Measurements from ENCODE around the gene MYNN. TPM values are rescaled to one million over a fixed set of nuclear protein-coding genes. Genes with fewer than 3 reads are reported as not detected.

Gene MYNN
- total and polyA plus RNA-seq, 4 donors, result 4.2 to 11.6 (median 9.1) TPM

GRCh38 chr3:169811631-169812331 lies 38.6 kb downstream of the MYNN start:
- 12% methylated on average over 29 of the region's 29 CpGs for WGBS
- TF ChIP-seq YY1 (IDR thresholded peaks at IDR 0.05) (peak; percentile 18), EGR1 (IDR thresholded peaks at IDR 0.05; ENCODE audit: low read depth in 2 of 2) (no peak), MAX (IDR thresholded peaks at IDR 0.05) (no peak), SP1 (IDR thresholded peaks at IDR 0.05) (no peak)
- Histone ChIP-seq H3K4me3 (ENCODE audit: low read depth in 1 of 3, low read length in 3 of 3) (peak overlapping the region in 2 of 3 donors; percentile 40 to 55), H3K36me3 (ENCODE audit: control insufficient read depth in 4 of 4, insufficient read depth in 3 of 4, low read depth in 1 of 4, low read length in 3 of 4) (no peaks in the 10 kb centered on the region), H3K9ac (ENCODE audit: low read depth in 1 of 2, low read length in 2 of 2) (no peak overlapping the region), H3K27me3 (ENCODE audit: control insufficient read depth in 4 of 4, insufficient read depth in 4 of 4, low read length in 3 of 4) (no peaks in the 10 kb centered on the region), H3K27ac (ENCODE audit: low read depth in 1 of 2, low read length in 2 of 2) (peak overlapping the region in 1 of 2 donors; percentile 50), H3K4me1 (ENCODE audit: control insufficient read depth in 4 of 4, insufficient read depth in 4 of 4, low read length in 3 of 4) (peaks cover 4 to 23% (median 17%) of the 10 kb centered on the region in 4 donors), H3K9me3 (ENCODE audit: control insufficient read depth in 4 of 4, low read length in 3 of 4) (peaks cover 0 to 9% (median 0%) of the 10 kb centered on the region in 4 donors)
- DNase-seq (ENCODE audit: low spot score), result peak; percentile 38

GRCh38 chr3:169812332-169813235 lies 39.4 kb downstream of the MYNN start, which contains the start of the genes LRRC34 and LRRIQ4:
LRRC34 (minus strand) TSS chr3:169812904; CDS start chr3:169812548, 356 bp downstream.
LRRIQ4 (plus strand) TSS chr3:169812870; CDS start chr3:169821922, 9,052 bp downstream.
- no peaks in the 10 kb centered on the region for H3K36me3 ChIP-seq (ENCODE audit: control insufficient read depth in 4 of 4, insufficient read depth in 3 of 4, low read depth in 1 of 4, low read length in 3 of 4)
- TF ChIP-seq EGR1 (IDR thresholded peaks at IDR 0.05; ENCODE audit: low read depth in 2 of 2) (no peak), FOXA2 (IDR thresholded peaks at IDR 0.05) (no peak), RXRA (IDR thresholded peaks at IDR 0.05) (no peak), HNF4A (conservative IDR thresholded peaks at IDR 0.05) (no peak), NR2F2 (IDR thresholded peaks at IDR 0.05) (no peak)
- no peaks in the 10 kb centered on the region for H3K27me3 ChIP-seq (ENCODE audit: control insufficient read depth in 4 of 4, insufficient read depth in 4 of 4, low read length in 3 of 4)
- H3K9ac ChIP-seq (ENCODE audit: low read depth in 1 of 2, low read length in 2 of 2), result no peak within 1 kb of the TSS
- H3K9me3 ChIP-seq (ENCODE audit: control insufficient read depth in 4 of 4, low read length in 3 of 4), result peaks cover 0 to 9% (median 0%) of the 10 kb centered on the region in 4 donors
- H3K27ac ChIP-seq (ENCODE audit: low read depth in 1 of 2, low read length in 2 of 2), result peak within 1 kb of the TSS in 1 of 2 donors; percentile 50
- H3K4me3 ChIP-seq (ENCODE audit: low read depth in 1 of 3, low read length in 3 of 3), result peak within 1 kb of the TSS; percentile 40 to 55 (median 50)
- WGBS, result 6% methylated on average over 56 of the region's 56 CpGs
- peak; percentile 67 for DNase-seq (ENCODE audit: low spot score)
- H3K4me1 ChIP-seq (ENCODE audit: control insufficient read depth in 4 of 4, insufficient read depth in 4 of 4, low read length in 3 of 4), result peaks cover 4 to 23% (median 17%) of the 10 kb centered on the region in 4 donors

GRCh38 chr3:169813278-169813677 lies 40.1 kb downstream of the MYNN start:
- H3K4me3 ChIP-seq (ENCODE audit: low read depth in 1 of 3, low read length in 3 of 3), result peak overlapping the region; percentile 40 to 55 (median 50)

More at GRCh38 chr3:169813278-169813677, 40.1 kb downstream of the MYNN start:
- TF ChIP-seq EGR1 (IDR thresholded peaks at IDR 0.05; ENCODE audit: low read depth in 2 of 2), result no peak
- no peak for TF ChIP-seq FOXA2 (IDR thresholded peaks at IDR 0.05)
- no peak for TF ChIP-seq REST (IDR thresholded peaks at IDR 0.05)
- TF ChIP-seq SP1 (IDR thresholded peaks at IDR 0.05), result no peak
- TF ChIP-seq RXRA (IDR thresholded peaks at IDR 0.05), result no peak
- no peak for TF ChIP-seq RAD21 (IDR thresholded peaks at IDR 0.05)
- no peak for TF ChIP-seq NR2F2 (IDR thresholded peaks at IDR 0.05)
- no peak for TF ChIP-seq TAF1 (conservative IDR thresholded peaks at IDR 0.05)
- TF ChIP-seq MAX (IDR thresholded peaks at IDR 0.05), result no peak
- TF ChIP-seq ATF3 (IDR thresholded peaks at IDR 0.05), result no peak
- no peak for TF ChIP-seq HNF4A (conservative IDR thresholded peaks at IDR 0.05)
- TF ChIP-seq GABPA (IDR thresholded peaks at IDR 0.05 in 1 of 2, conservative IDR thresholded peaks at IDR 0.05 in 1 of 2), result no peak
- no peak for TF ChIP-seq YY1 (IDR thresholded peaks at IDR 0.05)
- no peak for TF ChIP-seq JUND (IDR thresholded peaks at IDR 0.05)
- TF ChIP-seq HNF4G (IDR thresholded peaks at IDR 0.05), result no peak
- no peak for TF ChIP-seq FOXA1 (IDR thresholded peaks at IDR 0.05)
- TF ChIP-seq ZBTB33 (IDR thresholded peaks at IDR 0.05), result no peak
- no peaks in the 10 kb centered on the region for H3K36me3 ChIP-seq (ENCODE audit: control insufficient read depth in 4 of 4, insufficient read depth in 3 of 4, low read depth in 1 of 4, low read length in 3 of 4)
- H3K27ac ChIP-seq (ENCODE audit: low read depth in 1 of 2, low read length in 2 of 2), result no peak overlapping the region
- H3K27me3 ChIP-seq (ENCODE audit: control insufficient read depth in 4 of 4, insufficient read depth in 4 of 4, low read length in 3 of 4), result no peaks in the 10 kb centered on the region
- peaks cover 0 to 9% (median 0%) of the 10 kb centered on the region in 4 donors for H3K9me3 ChIP-seq (ENCODE audit: control insufficient read depth in 4 of 4, low read length in 3 of 4)
- peaks cover 4 to 23% (median 17%) of the 10 kb centered on the region in 4 donors for H3K4me1 ChIP-seq (ENCODE audit: control insufficient read depth in 4 of 4, insufficient read depth in 4 of 4, low read length in 3 of 4)
- no peak overlapping the region for H3K9ac ChIP-seq (ENCODE audit: low read depth in 1 of 2, low read length in 2 of 2)
- 47% methylated on average over 8 of the region's 8 CpGs for WGBS
- DNase-seq (ENCODE audit: low spot score), result no peak

All from liver (tissue), 9 donors.